Measurements from ENCODE around the gene TENT5C.

Gene TENT5C

DNA sequence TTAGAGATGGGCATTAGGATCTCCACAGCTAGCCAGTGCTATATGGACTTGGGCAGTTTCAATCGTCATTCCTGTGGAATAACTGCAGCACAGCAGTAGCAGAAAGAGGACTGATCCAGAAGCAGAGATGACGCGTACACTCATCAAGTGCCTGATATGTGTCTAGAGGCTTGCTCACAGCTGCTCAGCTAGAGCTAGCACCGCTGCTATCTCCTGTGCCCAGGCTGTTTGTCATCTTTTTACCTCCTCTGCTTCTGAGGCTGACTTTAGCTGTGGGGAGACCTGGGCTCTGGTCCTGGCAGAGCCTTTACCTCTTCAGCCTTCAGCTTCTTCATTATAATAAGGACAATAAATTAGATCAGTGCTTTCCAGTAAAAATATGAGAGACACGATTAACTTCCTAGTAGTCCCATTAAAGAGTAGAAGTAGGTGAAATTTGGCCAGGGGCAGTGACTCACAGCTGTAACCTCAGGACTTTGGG lies 5.3 kb downstream of the TENT5C start:
- no peak for TF ChIP-seq CTCF (IDR thresholded peaks at IDR 0.05; ENCODE audit: insufficient read depth, low read length, missing control alignments)
- ChIA-PET POLR2A (no interaction called here), CTCF (interaction anchor here (0.7 to 2.1 kb wide), 4 partner anchors 76 to 147 kb away, joined by 3 to 10 read pairs (median 4); no protein-coding TSS in a partner anchor)
- no peak overlapping the region for H3K4me3 ChIP-seq (ENCODE audit: low read depth, low read length)
- no peak for DNase-seq (ENCODE audit: low read depth, low spot score)

- no peak for TF ChIP-seq CTCF (IDR thresholded peaks at IDR 0.05; ENCODE audit: insufficient read depth, low read length, missing control alignments)
- ChIA-PET POLR2A (no interaction called here), CTCF (interaction anchor here (1.0 to 2.1 kb wide), 3 partner anchors 77 to 142 kb away, joined by 3 to 10 read pairs (median 5); no protein-coding TSS in a partner anchor)
- no peak for DNase-seq (ENCODE audit: low read depth, low spot score)
- no peak overlapping the region for H3K4me3 ChIP-seq (ENCODE audit: low read depth, low read length)
These were observed 6.1 kb downstream of the TENT5C start for GRCh38 chr1:117611894-117612483.

- DNase-seq (ENCODE audit: low read depth, low spot score): peak; percentile 24
- POLR2A ChIA-PET: no interaction called here
- CTCF ChIA-PET: interaction anchor here (2.1 kb wide), 1 partner anchor 141 kb away, joined by 10 read pairs; no protein-coding TSS in a partner anchor
- TF ChIP-seq CTCF (IDR thresholded peaks at IDR 0.05; ENCODE audit: insufficient read depth, low read length, missing control alignments): no peak
- H3K4me3 ChIP-seq (ENCODE audit: low read depth, low read length): no peak overlapping the region
These were observed 6.8 kb downstream of the TENT5C start for GRCh38 chr1:117612517-117613248.

GRCh38 chr1:117613249-117613968 lies 7.6 kb downstream of the TENT5C start:
- H3K4me3 ChIP-seq (ENCODE audit: low read depth, low read length): no peak overlapping the region
- POLR2A ChIA-PET: no interaction called here
- TF ChIP-seq CTCF (IDR thresholded peaks at IDR 0.05; ENCODE audit: insufficient read depth, low read length, missing control alignments): no peak
- CTCF ChIA-PET: no interaction called here
- no peak for DNase-seq (ENCODE audit: low read depth, low spot score)

GRCh38 chr1:117613969-117614729 lies 8.3 kb downstream of the TENT5C start:
- DNase-seq (ENCODE audit: low read depth, low spot score): no peak
- no peak overlapping the region for H3K4me3 ChIP-seq (ENCODE audit: low read depth, low read length)
- POLR2A ChIA-PET: no interaction called here
- no peak for TF ChIP-seq CTCF (IDR thresholded peaks at IDR 0.05; ENCODE audit: insufficient read depth, low read length, missing control alignments)
- CTCF ChIA-PET: no interaction called here

All from AG04449 (cell line).